Measurements from ENCODE around the gene FNBP1. TPM values are rescaled to one million over a fixed set of nuclear protein-coding genes. Genes with fewer than 3 reads are reported as not detected.

The FNBP1 gene
- total RNA-seq, 1 experiment from 2014 or later: 43.6 TPM

- Mint-ChIP-seq H3K36me3 (peaks cover 31% of the 10 kb centered on the region), H3K27me3 (ENCODE audit: low read depth) (no peaks in the 10 kb centered on the region), H3K27ac (peak overlapping the region; percentile 73; the same call in 1 of the 2 replicates), H3K4me3 (no peak overlapping the region), H3K4me1 (peaks cover 21% of the 10 kb centered on the region), H3K9me3 (no peaks in the 10 kb centered on the region)
- ATAC-seq (no peak), DNase-seq (ENCODE audit: low spot score) (no peak)
- POLR2A ChIA-PET: no interaction called here
- TF ChIP-seq CREM (CRISPR knock-in tag; IDR thresholded peaks at IDR 0.05): no peak
- TF ChIP-seq EMX1 (CRISPR knock-in tag; IDR thresholded peaks at IDR 0.05): no peak
- TF ChIP-seq ZNF671 (CRISPR knock-in tag; IDR thresholded peaks at IDR 0.05): no peak
- TF ChIP-seq NR3C1 (CRISPR knock-in tag; conservative IDR thresholded peaks at IDR 0.05; ENCODE audit: low read depth): no peak
- no peak for TF ChIP-seq NFATC4 (CRISPR knock-in tag; IDR thresholded peaks at IDR 0.05)
- TF ChIP-seq ZNF532 (CRISPR knock-in tag; IDR thresholded peaks at IDR 0.05; ENCODE audit: borderline replicate concordance): no peak
- no peak for TF ChIP-seq FOXP4 (CRISPR knock-in tag; IDR thresholded peaks at IDR 0.05)
- TF ChIP-seq ZNF396 (CRISPR knock-in tag; IDR thresholded peaks at IDR 0.05; ENCODE audit: borderline replicate concordance): no peak
- TF ChIP-seq GTF2I (CRISPR knock-in tag; conservative IDR thresholded peaks at IDR 0.05): no peak
- no peak for TF ChIP-seq ZNF281 (CRISPR knock-in tag; IDR thresholded peaks at IDR 0.05)
- no peak for TF ChIP-seq ZNF317 (CRISPR knock-in tag; IDR thresholded peaks at IDR 0.05; ENCODE audit: borderline replicate concordance, low read depth)
- no peak for TF ChIP-seq SMAD4 (CRISPR knock-in tag; IDR thresholded peaks at IDR 0.05)
- TF ChIP-seq ZBTB21 (CRISPR knock-in tag; IDR thresholded peaks at IDR 0.05; ENCODE audit: borderline replicate concordance): no peak
- no peak for TF ChIP-seq ARID4B (CRISPR knock-in tag; IDR thresholded peaks at IDR 0.05; ENCODE audit: borderline replicate concordance)
- TF ChIP-seq OVOL2 (CRISPR knock-in tag; IDR thresholded peaks at IDR 0.05; ENCODE audit: borderline replicate concordance): no peak
- TF ChIP-seq FOXP1 (CRISPR knock-in tag; IDR thresholded peaks at IDR 0.05; ENCODE audit: borderline replicate concordance): no peak
- CTCF ChIA-PET: no interaction called here
Measured at GRCh38 chr9:129894120-129894823, 148.7 kb downstream of the FNBP1 start.
